Smooth muscle cell (in vitro differentiated cells): Measurements from ENCODE around the gene USP30. TPM values are rescaled to one million over a fixed set of nuclear protein-coding genes. Genes with fewer than 3 reads are reported as not detected.
A peak's percentile ranks its signal among the peaks of the same experiment; 100 is the strongest.

ENCODE experiments used
- DNase-seq: peaks from one replicate; lab custom pipeline; 2025; ENCODE audit not compliant: unreplicated experiment; lab: John Stamatoyannopoulos, UW
- H2AFZ ChIP-seq: fragments of 200-600 bp; sonication (generic); 2 replicates; pipeline ENCODE4 v1.6.0; 2016; ENCODE audit warnings: antibody characterized with exemption, low read depth, mild to moderate bottlenecking
- H3F3A ChIP-seq: fragments of 200-600 bp; sonication (generic); 2 replicates; pipeline ENCODE4 v1.6.0; 2017; ENCODE audit warnings: antibody characterized with exemption, low read depth
- H3K27ac ChIP-seq: fragments of 200-600 bp; sonication (generic); 2 replicates; pipeline ENCODE4 v1.5.1; 2016; ENCODE audit warnings: low read depth, mild to moderate bottlenecking
- H3K27me3 ChIP-seq: fragments of 200-600 bp; sonication (generic); 2 replicates; pipeline ENCODE4 v1.6.1; 2016; ENCODE audit warnings: low read depth, mild to moderate bottlenecking
- H3K36me3 ChIP-seq: fragments of 200-600 bp; sonication (generic); 2 replicates; pipeline ENCODE4 v1.5.1; 2016; ENCODE audit warnings: low read depth
- H3K4me1 ChIP-seq: fragments of 200-600 bp; sonication (generic); 2 replicates; pipeline ENCODE4 v1.5.1; 2016; ENCODE audit warnings: low read depth
- H3K4me2 ChIP-seq: fragments of 200-600 bp; sonication (generic); 2 replicates; pipeline ENCODE4 v1.6.0; 2016; ENCODE audit warnings: mild to moderate bottlenecking
- H3K4me3 ChIP-seq: fragments of 200-600 bp; sonication (generic); 2 replicates; pipeline ENCODE4 v1.5.1; 2016; ENCODE audit warnings: mild to moderate bottlenecking
- H3K79me2 ChIP-seq: fragments of 200-600 bp; sonication (generic); 2 replicates; pipeline ENCODE4 v1.6.0; 2016; ENCODE audit warnings: low read depth, mild to moderate bottlenecking
- H3K9ac ChIP-seq: fragments of 200-600 bp; sonication (generic); 2 replicates; pipeline ENCODE4 v1.6.0; 2016; ENCODE audit warnings: low read depth
- H3K9me3 ChIP-seq: fragments of 200-600 bp; sonication (generic); replicated peaks from 2 replicates; pipeline ENCODE4 v1.5.1; 2016; ENCODE audit warnings: low read depth
- H4K20me1 ChIP-seq: fragments of 200-600 bp; sonication (generic); 2 replicates; pipeline ENCODE4 v1.6.0; 2016; ENCODE audit warnings: low read depth
- CTCF ChIP-seq: fragments of 200-600 bp; sonication (generic); IDR thresholded peaks from 2 replicates; pipeline ENCODE4 v1.5.1; 2017; ENCODE audit warnings: borderline replicate concordance, mild to moderate bottlenecking, antibody characterized with exemption; ENCODE audit not compliant: insufficient read depth, poor library complexity, severe bottlenecking
- WGBS: methylation state at CpG from one replicate; pipeline ENCODE4 v1.1.7; 2016; ENCODE audit warnings: low lambda C conversion rate; 5-methylcytosine and 5-hydroxymethylcytosine counted together
- polyA plus RNA-seq: library from polyadenylated mRNA; unstranded; fragments of >200 nt; fragmentation: Nextera tagmentation; extraction: Ambion mirVana; gene quantifications from 2 replicates; pipeline ENCODE4 v1.2.1, GENCODE V29; 2016
- total RNA-seq: library from RNA; depleted of rRNA; stranded (reverse); fragments of >200 nt; gene quantifications from 2 replicates; pipeline ENCODE4 v1.2.3, GENCODE V29; 2014

USP30 gene
- total and polyA plus RNA-seq, 2 experiments from 2014 or later: 10.3 to 19.9 TPM

DNA sequence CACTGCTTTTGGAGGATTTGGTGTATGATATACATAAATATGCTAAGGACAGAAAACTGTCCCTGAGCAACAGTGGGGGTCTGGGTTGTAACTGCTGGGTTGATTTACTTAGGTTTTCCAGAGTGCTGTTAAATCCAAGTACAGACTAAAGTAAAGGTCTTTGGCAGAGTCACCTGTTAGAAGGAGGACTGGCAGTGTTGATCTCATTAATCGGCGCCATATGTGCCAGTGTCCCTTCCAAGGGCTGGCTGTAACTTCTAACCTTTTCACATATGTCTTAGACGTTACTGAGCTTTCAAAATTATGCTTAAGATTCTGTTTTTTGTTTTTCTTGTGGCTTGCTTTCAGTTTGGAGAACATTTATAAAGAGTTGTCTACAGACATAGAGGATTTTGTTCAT, 50.1 kb downstream of the USP30 start:
- H3K9ac ChIP-seq: no peak overlapping the region
- peaks cover 8% of the 10 kb centered on the region for H3K36me3 ChIP-seq
- H3K4me1 ChIP-seq: peaks cover 8% of the 10 kb centered on the region
- H3K4me2 ChIP-seq: no peak overlapping the region
- TF ChIP-seq CTCF: no peak
- 95% methylated on average over 3 of the region's 3 CpGs for WGBS
- peak overlapping the region; percentile 81 for H3K27ac ChIP-seq
- no peak for DNase-seq
- peaks cover 4% of the 10 kb centered on the region for H4K20me1 ChIP-seq
- H3K27me3 ChIP-seq: no peaks in the 10 kb centered on the region
- no peaks in the 10 kb centered on the region for H3F3A ChIP-seq
- peaks cover 21% of the 10 kb centered on the region for H3K79me2 ChIP-seq
- H3K9me3 ChIP-seq: no peaks in the 10 kb centered on the region
- H2AFZ ChIP-seq: no peak overlapping the region
- H3K4me3 ChIP-seq: no peak overlapping the region

DNA sequence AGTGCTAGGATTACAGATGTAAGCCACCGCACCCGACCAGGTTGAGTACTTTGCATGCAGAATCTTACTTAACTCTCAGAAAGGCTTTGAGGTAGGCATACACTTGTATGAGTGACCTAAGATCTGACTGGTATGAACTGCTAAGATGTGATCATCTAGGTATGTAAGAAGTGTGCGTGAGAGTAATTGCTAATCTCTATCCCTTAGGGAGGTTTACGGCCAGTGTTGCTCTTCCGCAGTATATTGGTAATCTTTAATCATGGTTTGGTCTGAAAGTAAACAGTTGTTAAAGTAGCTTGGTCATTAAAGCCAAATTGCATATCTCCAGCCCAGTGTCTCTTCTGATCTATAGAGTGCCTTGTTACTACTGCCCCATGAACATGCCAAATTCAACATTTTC, 52.8 kb downstream of the USP30 start:
- Histone ChIP-seq H3K36me3 (peaks cover 8% of the 10 kb centered on the region), H3K9ac (no peak overlapping the region)
- no peak for TF ChIP-seq CTCF

GRCh38 chr12:109109746-109110350, 57.5 kb downstream of the USP30 start:
- 92% methylated on average over 6 of the region's 6 CpGs for WGBS
- Histone ChIP-seq H3K4me2 (no peak overlapping the region), H3F3A (peaks cover 16% of the 10 kb centered on the region), H3K4me3 (no peak overlapping the region), H3K27ac (peak overlapping the region; percentile 93), H3K9me3 (no peaks in the 10 kb centered on the region), H3K27me3 (no peaks in the 10 kb centered on the region), H3K4me1 (peaks cover 9% of the 10 kb centered on the region), H3K36me3 (no peaks in the 10 kb centered on the region), H2AFZ (no peak overlapping the region), H4K20me1 (no peaks in the 10 kb centered on the region), H3K9ac (no peak overlapping the region), H3K79me2 (no peaks in the 10 kb centered on the region)
- DNase-seq: no peak
- no peak for TF ChIP-seq CTCF

More for the DNA sequence above, 52.8 kb downstream of the USP30 start:
- no peaks in the 10 kb centered on the region for H3K4me1 ChIP-seq
- H3K27ac ChIP-seq: no peak overlapping the region
- no peaks in the 10 kb centered on the region for H3K27me3 ChIP-seq
- 89% methylated on average over 5 of the region's 5 CpGs for WGBS
- no peak overlapping the region for H3K4me3 ChIP-seq
- H3K4me2 ChIP-seq: no peak overlapping the region
- peaks cover 7% of the 10 kb centered on the region for H3K79me2 ChIP-seq
- no peak overlapping the region for H2AFZ ChIP-seq
- H3K9me3 ChIP-seq: no peaks in the 10 kb centered on the region
- peaks cover 4% of the 10 kb centered on the region for H4K20me1 ChIP-seq
- H3F3A ChIP-seq: peaks cover 2% of the 10 kb centered on the region
- DNase-seq: no peak

DNA sequence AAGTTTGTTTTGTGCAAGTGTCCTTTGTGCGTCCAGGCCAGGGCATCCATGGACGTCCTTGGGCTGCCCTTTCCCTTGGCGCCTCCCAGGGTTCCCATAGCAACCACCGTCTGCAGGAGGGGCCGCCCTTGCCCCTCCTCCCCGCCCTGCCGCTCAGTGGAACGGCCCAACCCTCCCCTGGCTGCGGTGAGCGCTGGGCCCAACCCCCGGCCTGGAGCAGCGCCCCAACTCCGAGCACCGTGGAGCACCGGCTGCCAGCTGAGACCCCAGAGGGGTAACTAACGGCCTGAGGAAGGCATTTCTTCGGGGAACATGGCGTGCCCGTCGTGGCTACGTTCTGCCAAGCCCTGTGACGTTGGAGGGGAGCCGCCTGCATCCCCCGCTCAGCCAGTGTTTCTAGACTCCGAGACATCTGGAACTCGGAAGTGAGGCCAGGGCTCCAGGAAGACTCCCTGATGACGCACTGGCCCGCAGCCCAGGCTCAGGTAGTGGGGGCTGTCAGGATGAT, 58.7 kb downstream of the USP30 start:
- DNase-seq: peak; percentile 52
- H2AFZ ChIP-seq: peak overlapping the region; percentile 96
- no peak for TF ChIP-seq CTCF
- no peaks in the 10 kb centered on the region for H3K27me3 ChIP-seq
- peak overlapping the region; percentile 65 for H3K4me3 ChIP-seq
- H3K4me2 ChIP-seq: peak overlapping the region; percentile 89
- H3K9me3 ChIP-seq: no peaks in the 10 kb centered on the region
- H3K9ac ChIP-seq: peak overlapping the region; percentile 89
- peaks cover 14% of the 10 kb centered on the region for H3K4me1 ChIP-seq
- no peaks in the 10 kb centered on the region for H4K20me1 ChIP-seq
- WGBS: 10% methylated on average over 19 of the region's 28 CpGs
- no peaks in the 10 kb centered on the region for H3K36me3 ChIP-seq
- H3K27ac ChIP-seq: peak overlapping the region; percentile 93
- H3K79me2 ChIP-seq: no peaks in the 10 kb centered on the region
- H3F3A ChIP-seq: peaks cover 16% of the 10 kb centered on the region
